SIG-M5 (cell line): ENCODE data around the gene MTRFR.
"Not testable (repeated sequence)": the region's sequence is repeated elsewhere in the genome, so short reads cannot be mapped to it uniquely, and the experiment has no call there.

Source experiments
- DNase-seq: peaks from one replicate; lab custom pipeline; 2025; lab: John Stamatoyannopoulos, UW

The MTRFR gene

DNA sequence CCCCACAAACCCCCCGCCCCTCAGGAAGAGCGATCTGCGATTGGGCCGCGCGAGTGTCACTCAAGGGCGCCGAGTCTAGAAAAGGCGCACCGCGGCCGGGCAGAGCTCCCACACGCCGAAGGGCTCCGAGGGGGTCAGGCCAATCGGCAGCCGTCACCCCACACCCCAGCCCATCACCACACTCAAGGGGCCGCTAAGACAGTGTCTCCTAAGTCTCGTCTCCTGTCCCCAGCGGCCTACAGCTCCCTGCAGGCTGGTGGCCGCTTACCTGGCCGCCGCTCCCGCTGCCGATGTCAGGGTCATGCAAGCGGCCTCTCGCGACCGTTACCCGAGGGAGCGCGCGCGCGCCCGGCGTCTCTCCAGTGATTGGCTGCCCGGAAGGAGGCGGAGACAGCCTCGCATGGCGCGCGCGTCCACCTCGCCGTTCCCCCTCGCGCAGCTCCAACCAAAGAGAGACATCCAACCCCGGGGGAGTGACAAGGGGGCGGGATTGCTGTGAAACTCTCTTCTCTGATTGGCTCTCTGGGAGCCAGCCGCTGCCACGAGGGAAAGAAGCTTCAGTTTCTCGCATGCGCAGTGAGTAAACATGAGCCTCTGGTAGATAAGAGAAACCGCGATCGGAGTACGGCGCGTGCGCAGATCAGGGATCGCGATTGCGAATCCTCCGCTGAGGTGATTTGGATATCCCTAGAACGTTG is at the start of gene MTRFR, which contains the start of gene MPHOSPH9:
MTRFR (plus strand) TSS at position 630 of the 698 bp plus-strand sequence. CDS start 20,239 bp downstream, outside the sequence.
MPHOSPH9 (minus strand) TSS at position 335 of the 698 bp plus-strand sequence. CDS start 2,777 bp downstream, outside the sequence.
- peak; percentile 97 for DNase-seq

DNA sequence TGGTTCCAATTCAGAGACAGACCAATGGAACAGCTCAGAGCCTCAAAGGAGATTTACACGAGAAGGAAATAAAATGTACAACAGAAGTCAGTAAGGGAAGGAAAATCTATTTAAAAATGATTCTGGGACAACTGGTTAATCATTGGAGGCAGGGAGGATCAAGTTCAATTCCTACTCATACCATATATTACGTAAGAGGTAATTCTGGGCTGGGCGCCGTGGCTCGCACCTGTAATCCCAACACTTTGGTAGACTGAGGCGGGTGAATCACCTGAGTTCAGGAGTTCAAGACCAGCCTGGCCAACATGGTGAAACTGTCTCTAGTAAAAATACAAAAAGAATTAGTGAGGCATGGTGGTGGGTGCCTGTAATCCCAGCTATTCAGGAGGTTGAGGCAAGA is 45.6 kb upstream of the MTRFR start:
- DNase-seq: no peak

DNA sequence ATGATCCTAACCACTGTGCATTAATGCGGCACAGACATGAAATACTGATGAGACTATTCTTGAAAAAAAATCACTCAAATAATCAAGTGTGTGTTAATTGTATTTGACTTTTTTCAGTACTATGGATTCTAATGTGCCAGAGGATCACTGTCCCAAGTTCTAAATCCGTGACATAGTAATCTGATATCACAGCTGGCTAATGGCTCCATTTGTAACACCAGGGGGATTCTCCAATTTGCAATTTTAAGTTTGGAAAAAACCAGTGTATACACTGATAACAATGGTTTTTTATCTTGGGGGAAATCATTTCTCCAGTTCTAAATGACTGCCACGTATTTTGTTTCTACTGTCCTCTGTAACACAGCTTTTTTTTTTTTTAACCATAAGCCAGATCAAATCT is 33.3 kb upstream of the MTRFR start:
- DNase-seq: no peak

DNA sequence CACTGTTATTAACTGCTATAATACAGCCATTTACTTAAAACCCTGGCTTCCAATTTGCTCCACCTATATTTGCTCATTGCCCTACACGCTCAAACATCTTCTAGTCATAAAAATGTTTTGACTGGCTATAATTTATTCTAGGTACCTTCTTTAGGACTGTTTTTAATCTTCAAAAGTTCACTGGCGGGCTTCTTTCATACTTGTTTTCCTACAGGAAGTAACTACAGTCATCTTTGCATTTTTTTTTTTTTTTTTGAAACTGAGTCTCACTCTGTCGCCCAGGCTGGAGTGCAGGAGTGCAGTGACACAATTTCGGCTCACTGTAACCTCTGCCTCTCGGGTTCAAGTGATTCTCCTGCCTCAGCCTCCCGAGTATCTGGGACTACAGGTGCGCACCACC is 32.8 kb upstream of the MTRFR start:
- DNase-seq: no peak

DNA sequence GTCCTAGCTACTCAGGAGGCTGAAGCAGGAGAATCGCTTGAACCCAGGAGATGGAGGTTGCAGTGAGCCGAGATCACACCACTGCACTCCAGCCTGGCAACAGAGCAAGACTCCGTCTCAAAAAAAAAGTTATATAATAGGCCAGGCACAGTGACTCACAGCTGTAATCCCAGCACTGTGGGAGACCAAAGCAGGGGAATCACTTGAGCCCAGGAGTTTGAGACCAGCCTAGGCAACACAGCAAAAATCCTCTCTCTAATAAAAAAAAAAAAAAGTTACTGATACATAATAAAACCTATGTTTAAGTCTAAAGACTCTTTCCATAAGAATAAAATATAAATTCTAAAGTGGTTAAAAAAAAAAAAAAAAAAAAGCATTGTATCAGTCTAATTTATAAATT is 26.4 kb upstream of the MTRFR start:
- DNase-seq: not testable (repeated sequence)

DNA sequence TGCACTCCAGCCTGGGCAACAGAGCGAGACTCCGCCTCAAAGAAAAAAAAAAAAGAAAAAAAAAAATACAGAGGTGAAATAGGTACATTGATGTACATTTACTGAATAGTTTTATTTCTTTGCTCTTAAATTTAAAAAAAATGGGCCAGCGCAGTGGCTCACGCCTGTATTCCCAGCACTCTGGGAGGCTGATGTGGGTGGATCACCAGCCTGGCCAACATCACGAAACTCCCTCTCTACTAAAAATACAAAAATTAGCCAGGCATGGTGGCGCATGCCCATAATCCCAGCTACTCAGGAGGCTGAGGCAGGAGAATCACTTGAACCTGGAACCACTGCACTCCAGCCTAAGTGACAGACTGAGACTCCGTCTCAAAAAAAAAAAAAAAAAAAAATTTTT is 25.4 kb upstream of the MTRFR start:
- not testable (repeated sequence) for DNase-seq

DNA sequence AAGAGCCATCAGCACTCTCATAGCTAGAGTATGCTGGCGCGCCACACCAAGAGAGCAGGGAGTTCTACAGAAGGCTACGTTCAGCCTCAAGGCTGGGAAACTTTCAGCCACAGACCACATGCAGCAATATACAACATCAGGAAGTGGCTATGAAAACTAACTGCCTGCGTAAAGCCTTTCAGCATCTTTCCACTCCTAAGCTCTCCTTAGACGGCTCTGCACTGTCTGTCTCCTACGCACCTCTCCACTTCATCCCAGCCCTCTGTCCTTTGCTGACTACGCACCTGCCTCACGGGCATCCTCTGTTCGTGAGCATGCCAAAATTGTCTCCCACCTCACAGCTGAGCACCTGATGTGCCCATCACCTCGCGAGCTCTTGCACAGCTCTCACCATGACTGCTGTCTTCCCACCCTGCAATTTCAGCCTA is 10.0 kb upstream of the MTRFR start:
- no peak for DNase-seq

DNA sequence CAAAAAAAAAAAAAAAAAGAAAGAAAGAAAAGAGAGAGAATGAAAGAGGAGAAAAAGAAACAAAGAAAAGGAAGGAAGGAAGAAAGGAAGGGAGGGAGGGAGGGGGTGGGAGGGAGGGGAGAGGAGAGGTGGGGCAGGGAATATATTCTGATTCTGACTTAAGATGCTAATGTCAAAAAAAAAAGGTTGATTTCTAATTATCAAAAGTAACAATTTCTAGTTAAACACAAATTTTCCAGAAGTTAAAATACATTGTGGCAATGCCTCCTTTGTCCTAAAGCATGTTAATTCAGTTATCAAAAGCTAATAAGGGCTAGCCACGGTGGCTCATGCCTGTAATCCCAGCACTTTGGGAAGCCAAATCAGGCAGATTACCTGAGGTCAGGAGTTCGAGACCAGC is 7.8 kb upstream of the MTRFR start:
- no peak for DNase-seq

DNA sequence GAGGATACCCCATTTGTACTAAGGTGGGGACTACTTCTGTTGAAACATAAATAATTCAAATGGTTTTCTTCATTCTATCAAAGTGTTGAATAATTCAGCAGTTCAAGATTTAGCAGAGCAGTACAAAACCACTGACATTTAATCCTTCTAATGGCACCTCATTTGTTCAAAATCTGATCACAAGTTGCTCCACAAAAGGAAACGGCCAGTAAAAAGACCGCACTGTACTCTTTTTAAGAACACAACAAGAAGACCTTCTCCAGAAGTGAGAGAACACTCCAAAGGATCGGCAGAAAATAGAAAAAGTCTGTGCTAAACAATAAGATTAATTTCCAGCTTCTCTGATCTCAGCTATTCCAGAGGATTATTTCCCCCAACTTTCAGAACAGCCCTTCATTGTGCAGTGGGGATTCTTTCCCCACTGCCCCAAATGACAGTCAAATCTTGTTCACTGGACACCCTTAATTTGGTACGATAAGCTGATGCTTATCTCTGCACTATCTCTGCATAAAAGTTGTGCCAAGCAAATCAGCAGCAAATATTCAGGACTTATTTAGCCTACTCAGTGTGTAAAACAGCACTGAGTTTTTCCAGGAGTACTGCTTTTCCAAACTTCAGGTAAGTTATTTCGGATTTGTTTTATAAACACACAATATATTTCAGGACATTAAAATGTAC is 5.5 kb upstream of the MTRFR start:
- DNase-seq: no peak

DNA sequence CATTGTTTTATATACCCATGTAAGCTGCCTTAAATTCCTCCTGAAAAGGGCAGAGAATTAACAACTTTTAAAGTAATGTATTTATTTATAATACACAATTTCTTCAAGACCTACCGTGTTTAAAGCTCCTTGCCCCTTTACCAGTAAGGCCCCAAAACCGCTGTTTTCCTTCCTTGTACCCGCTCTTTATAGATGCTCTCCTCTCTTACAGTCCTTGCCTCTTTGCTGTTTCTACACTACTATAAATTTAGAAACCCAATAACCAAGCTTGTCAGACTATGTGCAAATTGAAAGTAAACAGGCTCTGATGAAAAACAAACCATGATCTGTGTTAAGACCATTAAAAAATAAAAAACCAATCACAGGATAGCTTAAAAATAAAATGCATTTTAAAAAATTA is 4.2 kb upstream of the MTRFR start:
- DNase-seq: no peak

DNA sequence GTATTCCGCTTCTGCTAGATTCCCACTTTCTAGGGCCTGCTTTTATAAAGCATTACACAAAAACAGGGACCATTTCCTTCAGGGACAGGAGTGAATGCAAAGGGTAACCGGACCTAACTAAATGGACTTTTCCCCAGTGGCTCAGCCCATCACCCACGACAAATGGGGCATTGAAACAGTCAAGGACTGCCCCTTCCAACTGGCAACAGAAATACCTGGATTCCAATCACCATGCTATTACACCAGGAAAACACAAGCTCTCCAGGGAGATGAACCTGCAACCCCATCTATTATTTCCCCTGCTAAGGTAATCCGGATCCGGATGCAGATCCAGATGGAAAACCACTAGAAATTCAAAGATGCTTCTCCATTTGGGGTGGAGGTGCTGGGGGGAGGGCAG is 1.3 kb upstream of the MTRFR start:
- no peak for DNase-seq

DNA sequence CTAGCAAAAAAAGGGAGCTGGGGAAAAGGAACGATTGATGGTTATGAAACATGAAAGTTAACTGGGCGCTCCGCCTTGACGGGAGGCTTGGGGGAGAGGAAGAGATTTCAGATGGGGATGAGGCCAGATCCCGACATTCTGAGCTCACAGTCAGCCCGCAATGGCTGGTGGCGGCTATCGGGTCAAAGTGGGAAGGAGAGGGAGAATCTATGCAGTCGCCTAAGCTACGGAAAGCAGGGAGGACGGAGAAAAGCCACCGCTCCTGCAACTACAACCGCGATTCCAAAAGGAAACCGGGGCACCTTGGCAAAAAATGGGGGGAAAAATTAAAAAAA is 797 bp upstream of the MTRFR start:
- no peak for DNase-seq

DNA sequence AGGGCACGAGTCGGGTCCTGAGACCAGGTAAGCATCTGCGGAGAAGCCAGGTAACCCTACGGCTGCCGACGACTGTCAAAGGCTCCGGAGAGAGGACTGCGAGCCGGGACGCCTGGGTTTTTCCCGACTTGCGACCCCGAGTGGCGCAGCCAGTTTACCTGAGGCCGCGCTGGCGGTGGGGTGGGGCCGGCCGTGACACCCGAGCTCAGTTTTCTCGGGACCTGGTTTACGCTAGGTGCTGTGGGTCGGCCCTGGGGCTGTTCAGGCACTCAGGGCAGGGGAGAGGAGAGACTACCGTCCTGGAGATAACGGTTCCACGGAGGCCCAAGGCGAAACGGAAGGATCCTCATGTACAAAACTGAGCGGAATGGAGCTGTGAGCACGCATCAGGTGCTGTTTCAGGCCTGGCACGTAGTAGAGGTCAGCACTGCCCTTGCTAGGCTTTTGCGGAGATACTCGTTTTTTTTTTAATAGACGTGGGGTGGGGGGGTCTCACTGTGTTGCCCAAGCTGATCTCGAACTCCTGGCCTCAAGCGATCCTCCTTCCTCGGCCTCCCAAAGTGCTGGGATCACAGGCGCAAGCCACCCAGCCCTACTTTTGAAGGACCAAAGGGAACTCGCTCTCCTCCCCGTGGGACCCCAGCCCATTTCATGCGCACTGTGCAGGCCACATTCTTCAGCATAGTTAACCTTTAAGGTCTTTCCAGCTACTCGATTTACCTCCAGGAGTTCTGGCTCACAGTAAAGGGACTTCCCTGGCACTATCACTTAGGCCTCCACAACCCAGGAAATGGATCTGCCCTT is 471 bp downstream of the MTRFR start:
- no peak for DNase-seq

DNA sequence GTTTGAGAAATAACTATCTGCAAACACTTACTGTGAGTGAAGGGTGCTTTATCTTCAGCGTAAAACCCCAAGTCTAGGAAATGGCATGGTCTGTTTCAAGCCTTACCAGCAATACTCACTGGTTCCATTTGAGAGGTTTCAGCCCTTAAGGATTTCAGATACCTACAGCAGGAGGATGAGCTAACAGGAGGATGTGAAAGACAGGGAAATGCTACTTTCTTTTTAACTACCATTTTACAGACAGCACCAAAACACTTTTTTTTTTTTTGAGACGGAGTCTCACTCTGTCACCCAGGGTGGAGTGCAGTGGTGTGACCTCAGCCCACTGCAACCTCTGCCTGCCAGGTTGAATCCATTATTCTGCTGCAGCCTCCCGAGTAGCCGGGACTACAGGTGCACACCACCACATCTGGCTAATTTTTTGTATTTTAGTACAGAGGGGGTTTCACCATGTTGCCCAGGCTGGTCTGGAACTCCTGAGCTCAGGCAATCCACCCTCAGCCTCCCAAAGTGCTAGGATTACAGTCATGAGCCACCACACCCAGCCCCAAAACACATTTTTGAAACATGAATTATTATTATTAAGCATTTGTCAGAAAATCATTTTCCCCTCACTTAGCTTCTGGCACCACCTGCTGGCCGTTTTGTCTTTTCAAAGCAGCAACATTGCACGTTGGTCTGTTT is 4.6 kb downstream of the MTRFR start:
- no peak for DNase-seq

DNA sequence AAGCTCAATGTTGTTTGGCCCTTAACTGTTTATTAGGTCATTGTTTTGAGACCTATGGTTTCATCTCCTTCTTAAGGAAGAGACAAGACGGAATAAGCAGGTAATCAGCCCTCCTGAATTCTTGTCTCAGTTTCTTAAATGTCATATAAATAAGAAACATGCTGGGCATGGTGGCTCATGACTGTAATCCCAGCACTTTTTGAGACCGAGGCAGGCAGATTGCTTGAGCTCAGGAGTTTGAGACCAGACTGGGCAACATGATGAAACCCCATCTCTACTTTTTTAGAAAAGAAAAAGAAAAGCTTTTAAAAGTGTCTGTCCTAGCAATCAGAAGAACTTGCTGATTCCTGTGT is 5.1 kb downstream of the MTRFR start:
- DNase-seq: no peak

DNA sequence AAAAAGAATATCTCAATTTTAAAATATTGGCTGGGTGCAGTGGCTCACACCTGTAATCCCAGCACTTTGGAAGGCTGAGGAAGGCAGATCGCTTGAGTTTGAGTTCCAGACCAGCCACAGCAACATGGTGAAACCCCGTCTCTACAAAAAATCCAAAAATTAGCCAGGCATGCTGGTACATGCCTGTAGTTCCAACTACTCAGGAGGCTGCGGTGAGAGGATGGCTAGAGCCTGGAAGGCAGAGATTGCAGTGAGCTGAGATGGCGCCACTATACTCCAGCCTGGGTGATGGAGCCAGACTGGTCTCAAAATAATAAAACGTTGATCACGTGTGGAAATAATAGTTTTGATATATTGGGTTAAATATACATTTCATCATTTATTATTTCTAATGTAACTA is 5.7 kb downstream of the MTRFR start:
- DNase-seq: no peak

DNA sequence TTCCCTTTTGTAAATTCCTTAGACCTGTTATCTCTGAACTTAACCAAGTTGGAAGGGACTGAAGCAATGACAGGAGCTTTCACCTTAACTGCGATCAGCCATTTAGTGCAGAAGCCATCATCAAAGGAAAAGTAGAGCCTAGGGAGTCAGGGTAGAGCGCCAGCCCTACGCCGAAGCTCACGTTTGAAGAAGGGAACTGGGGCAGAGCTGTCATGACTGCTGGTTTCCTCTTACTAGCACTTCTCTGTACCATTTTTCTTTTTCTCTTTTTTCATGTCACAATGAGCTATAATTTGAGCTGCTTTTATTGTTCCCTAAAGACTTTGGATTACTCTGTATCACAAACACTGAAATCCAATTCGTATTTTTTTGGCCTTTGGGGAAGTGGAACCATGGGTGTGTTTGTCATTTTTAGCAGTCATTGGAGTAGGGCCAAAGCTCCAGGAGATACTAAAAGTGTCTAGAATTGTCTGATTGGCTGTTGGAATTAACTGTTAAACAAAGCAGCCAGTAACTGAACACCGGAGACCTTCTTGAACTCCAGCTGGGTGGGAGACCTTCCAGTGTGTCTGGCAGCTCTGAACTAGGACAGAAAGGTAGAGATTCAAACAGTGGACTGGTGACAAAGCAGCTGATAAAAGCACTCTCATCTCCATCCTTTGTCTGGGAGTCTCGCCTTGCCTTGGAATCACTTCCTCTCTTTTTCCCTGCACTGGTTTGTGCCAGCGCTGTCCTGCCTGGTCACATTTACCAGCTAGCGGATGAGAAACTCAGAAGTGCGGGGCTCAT is 9.1 kb downstream of the MTRFR start:
- no peak for DNase-seq

DNA sequence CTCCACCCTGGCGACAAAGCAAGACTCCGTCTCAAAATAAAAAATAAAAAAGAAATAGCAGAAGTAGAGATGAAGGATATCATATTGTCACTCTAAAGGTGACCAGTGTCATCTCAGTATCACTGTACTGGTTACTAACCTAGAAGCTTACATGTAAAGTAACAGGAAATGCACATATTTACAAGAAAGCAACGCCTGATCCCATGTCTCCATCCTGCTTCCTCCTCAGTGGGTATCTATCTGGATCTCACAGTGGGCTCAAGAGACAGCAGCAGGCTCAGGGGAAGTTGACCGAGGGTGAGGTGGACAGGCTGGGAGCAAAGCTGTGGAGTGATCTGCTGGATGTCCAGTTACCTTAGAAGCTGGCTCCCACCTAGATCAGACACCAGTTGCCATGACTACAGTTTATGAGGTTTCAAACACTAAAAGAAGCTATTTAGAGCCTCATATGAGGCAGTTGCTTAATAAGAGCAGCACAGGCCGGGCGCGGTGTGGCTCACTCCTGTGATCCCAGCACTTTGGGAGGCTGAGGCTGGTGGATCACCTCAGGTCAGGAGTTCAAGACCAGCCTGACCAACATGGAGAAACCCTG is 10.5 kb downstream of the MTRFR start:
- no peak for DNase-seq

DNA sequence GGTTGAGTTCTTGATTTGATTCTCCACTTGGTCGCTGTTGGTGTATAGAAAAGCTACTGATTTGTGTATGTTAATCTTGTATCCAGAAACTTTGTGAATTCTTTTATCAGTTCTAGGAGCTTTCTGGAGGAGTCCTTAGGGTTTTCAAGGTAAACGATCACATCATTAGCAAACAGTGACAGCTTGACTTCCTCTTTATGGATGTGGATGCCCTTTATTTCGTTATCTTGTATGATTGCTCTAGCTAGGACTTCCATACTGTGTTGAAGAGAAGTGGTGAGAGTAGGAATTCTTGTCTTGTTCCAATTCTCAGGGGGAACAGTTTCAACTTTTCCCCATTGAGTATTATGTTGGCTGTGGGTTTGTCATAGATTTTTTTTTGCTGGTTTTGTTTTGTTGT is 12.4 kb downstream of the MTRFR start:
- no peak for DNase-seq

DNA sequence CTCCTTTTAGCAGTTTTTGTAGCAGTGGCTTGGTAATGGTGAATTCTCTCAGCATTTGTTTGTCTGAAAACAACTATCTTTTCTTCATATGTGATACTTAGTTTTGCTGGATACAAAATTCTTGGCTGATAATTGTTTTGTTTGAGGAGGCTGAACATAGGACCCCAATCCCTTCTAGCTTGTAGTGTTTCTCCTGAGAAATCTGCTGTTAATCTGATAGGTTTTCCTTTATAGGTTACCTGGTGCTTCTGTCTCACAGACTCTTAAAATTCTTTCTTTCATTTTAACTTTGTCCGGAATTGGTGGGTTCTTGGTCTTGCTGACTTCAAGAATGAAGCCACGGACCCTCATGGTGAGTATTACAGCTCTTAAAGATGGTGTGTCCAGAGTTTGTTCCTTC is 14.9 kb downstream of the MTRFR start:
- not testable (repeated sequence) for DNase-seq
